Omental fat pad (tissue), 4 donors: ENCODE measurements around the gene SLC22A5. TPM values are rescaled to one million over a fixed set of nuclear protein-coding genes. Genes with fewer than 3 reads are reported as not detected.

Experiments used
- ATAC-seq: fragments of 150-250 bp; one replicate; pipeline ENCODE4 v1.9.1; 2016; ENCODE audit warnings: mild to moderate bottlenecking, moderate library complexity; ENCODE audit not compliant: low FRiP score
- DNase-seq: peaks from one replicate; pipeline ENCODE4 v3.0.0-alpha.2; 2019; ENCODE audit warnings: low spot score
- total RNA-seq, 4 donors: library from RNA; depleted of rRNA; stranded (reverse); fragments of >200 nt; gene quantifications; one replicate each; pipeline ENCODE4 v1.1.0, GENCODE V29; 2016
- TF ChIP-seq, protein P1 (sequence below), 3 donors: fragments of 450-650 bp; IDR thresholded peaks; one replicate each; pipeline ENCODE4 v1.5.1; 2016 to 2017; ENCODE audit warnings: antibody characterized with exemption in 3 of 3, mild to moderate bottlenecking in 3 of 3, moderate library complexity in 2 of 3

SLC22A5 gene
- total RNA-seq, 4 donors from 2014 or later, result 7.6 to 38.7 (median 28.6) TPM

DNA sequence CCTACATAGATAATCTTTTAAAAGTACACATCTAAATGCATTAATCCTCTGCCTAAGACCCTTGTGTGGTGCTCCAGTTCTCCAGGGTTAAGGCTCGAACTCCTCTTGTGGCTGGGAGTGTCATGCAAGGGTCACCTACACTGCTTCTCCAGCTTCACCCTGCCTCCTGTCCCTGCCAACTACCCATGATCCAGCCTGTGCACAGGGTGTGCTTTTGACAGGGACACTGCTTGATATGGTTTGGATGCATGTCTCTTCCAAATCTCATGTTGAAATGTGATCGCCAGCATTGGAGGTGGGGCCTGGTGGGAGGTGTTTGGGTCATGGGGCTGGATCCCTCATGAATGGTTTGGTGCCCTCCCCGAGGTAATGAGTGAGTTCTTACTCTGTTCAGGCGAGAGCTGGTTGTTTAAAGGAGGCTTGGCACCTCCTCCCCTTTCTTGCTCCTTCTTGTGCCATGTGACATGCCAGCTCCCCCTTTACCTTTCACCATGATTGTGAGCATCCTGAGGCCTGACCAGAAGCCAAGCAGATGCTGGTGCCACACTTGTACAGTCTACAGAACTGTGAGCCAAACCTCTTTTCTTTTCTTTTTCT lies 48.5 kb downstream of the SLC22A5 start:
- DNase-seq, result no peak
- TF ChIP-seq, protein P1, sequence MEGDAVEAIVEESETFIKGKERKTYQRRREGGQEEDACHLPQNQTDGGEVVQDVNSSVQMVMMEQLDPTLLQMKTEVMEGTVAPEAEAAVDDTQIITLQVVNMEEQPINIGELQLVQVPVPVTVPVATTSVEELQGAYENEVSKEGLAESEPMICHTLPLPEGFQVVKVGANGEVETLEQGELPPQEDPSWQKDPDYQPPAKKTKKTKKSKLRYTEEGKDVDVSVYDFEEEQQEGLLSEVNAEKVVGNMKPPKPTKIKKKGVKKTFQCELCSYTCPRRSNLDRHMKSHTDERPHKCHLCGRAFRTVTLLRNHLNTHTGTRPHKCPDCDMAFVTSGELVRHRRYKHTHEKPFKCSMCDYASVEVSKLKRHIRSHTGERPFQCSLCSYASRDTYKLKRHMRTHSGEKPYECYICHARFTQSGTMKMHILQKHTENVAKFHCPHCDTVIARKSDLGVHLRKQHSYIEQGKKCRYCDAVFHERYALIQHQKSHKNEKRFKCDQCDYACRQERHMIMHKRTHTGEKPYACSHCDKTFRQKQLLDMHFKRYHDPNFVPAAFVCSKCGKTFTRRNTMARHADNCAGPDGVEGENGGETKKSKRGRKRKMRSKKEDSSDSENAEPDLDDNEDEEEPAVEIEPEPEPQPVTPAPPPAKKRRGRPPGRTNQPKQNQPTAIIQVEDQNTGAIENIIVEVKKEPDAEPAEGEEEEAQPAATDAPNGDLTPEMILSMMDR (IDR thresholded peaks at IDR 0.05), result no peak
- ATAC-seq, result no peak

DNA sequence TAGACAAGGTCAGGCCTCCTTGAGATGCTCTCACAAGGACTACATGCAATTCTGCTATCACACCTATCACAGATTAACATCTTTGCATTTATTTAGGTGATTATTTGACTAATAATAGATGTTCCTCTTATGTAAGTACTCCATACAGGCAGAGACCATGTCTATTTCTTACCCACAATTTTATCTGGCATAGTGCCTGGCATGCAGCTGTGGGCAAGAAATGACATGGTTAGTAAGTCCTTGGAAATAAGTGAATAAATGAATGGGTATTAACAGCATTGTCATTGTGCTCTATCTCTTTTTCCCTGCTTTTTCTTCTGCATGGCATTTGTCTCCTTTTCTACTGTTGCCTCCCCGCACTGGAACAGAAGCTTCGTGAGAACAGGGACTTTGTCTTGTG lies 49.4 kb downstream of the SLC22A5 start:
- DNase-seq (no peak), ATAC-seq (no peak)
- TF ChIP-seq, protein P1 (IDR thresholded peaks at IDR 0.05), result no peak

DNA sequence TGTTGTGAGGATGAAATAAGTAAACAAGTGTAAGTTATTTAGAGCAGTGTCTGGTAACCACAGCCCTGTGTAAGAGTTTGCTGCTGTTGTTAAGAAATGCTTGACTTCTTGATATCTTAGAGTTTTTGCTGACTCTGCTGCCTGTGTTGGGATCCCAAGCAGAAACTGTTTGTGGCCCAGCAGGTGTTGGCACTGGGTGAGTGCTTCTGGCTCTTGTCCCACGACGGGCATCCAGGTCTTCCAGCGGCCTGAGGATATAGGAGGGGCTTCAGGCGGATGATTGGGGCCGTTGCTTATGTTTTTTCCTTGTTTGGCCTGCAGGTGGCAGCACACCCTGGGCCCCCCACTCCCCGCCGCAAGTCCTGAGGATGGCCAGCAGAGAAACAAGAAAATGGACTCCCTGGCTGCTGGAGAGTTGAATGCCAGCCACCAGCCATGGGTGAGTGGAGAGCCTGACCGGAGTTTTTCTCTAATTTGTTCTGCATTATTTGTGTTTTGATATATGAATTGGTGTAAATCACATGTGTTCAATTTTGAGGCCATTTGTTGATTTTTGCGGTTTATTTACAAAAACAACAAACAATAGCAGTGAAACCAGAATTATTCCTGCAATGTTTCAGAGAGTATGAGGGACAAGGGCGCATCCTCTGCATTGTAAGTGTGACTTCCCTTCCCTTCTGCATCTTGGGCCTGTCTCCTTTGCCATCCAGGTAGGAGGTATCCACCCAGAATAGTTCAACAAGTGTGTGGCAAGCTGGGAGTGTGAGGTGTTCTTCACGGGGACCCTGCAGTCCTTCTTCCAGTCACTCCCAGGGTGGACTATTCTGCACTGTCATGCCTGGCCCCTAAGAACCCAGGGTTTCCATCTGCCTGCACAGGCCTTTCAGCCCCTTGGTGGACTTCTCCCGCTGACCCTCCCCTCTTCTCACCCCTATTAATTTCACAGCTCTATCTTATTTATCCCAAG lies 50.3 kb downstream of the SLC22A5 start:
- TF ChIP-seq, protein P1 (IDR thresholded peaks at IDR 0.05), result peak in 1 of 3 donors; percentile 92
- DNase-seq, result no peak
- ATAC-seq, result peak; percentile 75

- TF ChIP-seq, protein P1 (IDR thresholded peaks at IDR 0.05), result no peak
- DNase-seq (no peak), ATAC-seq (no peak)
Measured at GRCh38 chr5:132420706-132421272, 51.3 kb downstream of the SLC22A5 start.

DNA sequence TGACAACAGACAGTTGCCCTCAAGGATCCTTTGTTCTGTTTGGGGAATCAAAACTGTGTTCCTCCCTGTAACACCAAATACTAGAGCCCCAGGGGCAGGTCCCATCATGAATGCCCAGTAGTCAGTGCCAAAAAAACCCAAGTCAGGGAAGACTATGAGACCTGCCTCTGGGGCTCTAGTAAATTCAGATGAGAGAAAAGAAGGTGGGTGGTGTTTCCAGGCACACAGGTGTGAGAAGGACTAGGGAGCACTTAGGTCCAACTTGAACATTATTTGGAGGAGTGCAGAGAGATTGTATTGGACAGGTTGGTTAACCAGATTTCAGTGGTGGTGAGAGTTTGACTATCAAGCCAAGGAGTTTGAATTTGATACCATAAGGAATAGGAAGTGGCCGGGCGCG lies 52.0 kb downstream of the SLC22A5 start:
- TF ChIP-seq, protein P1 (IDR thresholded peaks at IDR 0.05), result no peak
- no peak for ATAC-seq
- no peak for DNase-seq

DNA sequence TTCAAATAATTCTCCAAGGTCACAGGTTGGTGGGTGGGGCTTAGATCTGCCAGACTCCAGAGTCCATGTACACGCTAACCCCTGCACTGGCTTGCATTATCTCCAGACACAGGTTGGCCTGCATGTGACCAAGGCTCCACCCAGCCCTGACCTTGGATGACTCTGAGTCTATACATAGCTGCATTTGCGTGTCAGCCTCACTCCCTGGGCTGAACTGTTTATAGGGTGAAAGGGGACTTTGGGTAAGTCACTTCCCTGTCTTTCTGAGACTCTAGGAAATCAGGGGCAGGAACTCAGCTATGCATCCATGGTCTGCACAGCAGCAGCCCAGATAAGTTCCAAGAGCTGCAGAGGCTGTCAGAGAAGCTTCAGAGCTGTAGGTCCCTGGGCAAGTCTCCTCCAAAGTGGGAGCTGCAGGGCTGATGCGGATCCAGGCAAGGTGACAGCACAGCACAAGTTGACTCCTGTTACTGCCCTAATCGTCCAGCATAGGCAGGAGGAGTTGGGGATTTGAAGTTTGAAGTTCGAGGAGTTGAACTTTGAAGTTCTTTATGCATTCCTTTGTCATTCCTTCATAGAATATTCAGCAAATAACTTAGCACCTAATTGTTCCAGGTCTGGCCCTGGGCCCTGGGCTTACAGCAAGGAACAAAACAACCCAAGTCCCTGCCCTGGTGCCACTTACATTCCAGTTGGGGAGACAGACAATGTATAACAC lies 53.4 kb downstream of the SLC22A5 start:
- ATAC-seq, result no peak
- no peak for DNase-seq
- TF ChIP-seq, protein P1 (IDR thresholded peaks at IDR 0.05), result no peak
